K562 (cell line): ENCODE data around the gene PPIL4.

Experiments
- CBX5 ChIP-seq: IDR thresholded peaks from 2 replicates; pipeline ENCODE4 v1.6.1; 2014; ENCODE audit warnings: low read depth, borderline replicate concordance
- MEF2A ChIP-seq: IDR thresholded peaks from 2 replicates; pipeline ENCODE4 v1.6.1; 2011; ENCODE audit warnings: low read depth, mild to moderate bottlenecking, low read length, moderate library complexity; ENCODE audit not compliant: control insufficient read depth
- NFXL1 ChIP-seq: fragments of 450-650 bp; formaldehyde crosslinking; IDR thresholded peaks from 2 replicates; pipeline ENCODE4 v1.4.0; 2021; ENCODE audit warnings: mild to moderate bottlenecking
- SIN3A ChIP-seq, 2 experiments: fragments of 150-350 bp in 1 of 2; IDR thresholded peaks; 2 replicates each; pipeline ENCODE4 v1.6.1; 2011 to 2016; ENCODE audit warnings: borderline replicate concordance in 2 of 2, low read depth in 2 of 2, low read length in 2 of 2, mild to moderate bottlenecking in 2 of 2, moderate library complexity in 2 of 2; ENCODE audit not compliant: control insufficient read depth in 1 of 2
- SP1 ChIP-seq: sonication (generic); formaldehyde crosslinking; IDR thresholded peaks from 2 replicates; pipeline ENCODE4 v1.8.1; 2022; ENCODE audit warnings: mild to moderate bottlenecking, missing genetic modification reagents
- TF ChIP-seq, protein P1 (sequence below): fragments of 450-650 bp; conservative IDR thresholded peaks from 2 replicates; pipeline ENCODE4 v1.6.1; 2016; ENCODE audit warnings: missing genetic modification characterization, low read depth, mild to moderate bottlenecking, missing compliant biosample characterization, moderate library complexity

DNA sequence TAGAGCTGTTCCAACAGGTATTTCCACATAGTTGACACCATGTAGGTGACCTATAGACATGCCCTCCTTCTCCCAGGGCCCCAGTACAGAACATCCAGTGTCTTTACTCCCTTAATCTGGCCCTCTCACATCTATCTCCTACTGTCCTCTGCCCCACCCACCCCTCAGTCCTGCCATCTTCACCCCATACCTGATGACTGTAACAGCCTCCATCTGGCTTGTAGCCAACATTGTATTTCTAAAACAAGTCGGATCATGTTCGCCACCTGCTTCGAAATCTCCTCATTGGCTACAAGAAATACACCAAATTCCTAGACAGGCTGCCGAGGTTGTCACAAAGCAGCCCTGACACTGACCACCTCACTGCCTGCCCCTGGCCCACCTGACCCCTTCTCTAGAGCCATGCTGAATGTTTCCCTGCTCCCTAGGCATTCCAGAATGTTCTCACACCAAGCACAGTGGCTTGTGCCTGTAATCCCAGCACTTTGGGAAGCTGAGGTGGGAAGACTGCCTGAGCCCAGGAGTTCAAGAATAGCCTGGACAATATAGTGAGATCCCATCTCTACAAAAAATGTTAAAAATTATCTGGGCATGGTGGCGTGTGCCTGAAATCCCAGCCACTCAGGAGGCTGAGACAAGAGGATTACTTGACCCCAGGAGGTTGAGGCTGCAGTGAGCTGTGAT, 67.1 kb downstream of the PPIL4 start:
- no peak for TF ChIP-seq NFXL1
- TF ChIP-seq MEF2A: no peak
- TF ChIP-seq SP1 (CRISPR knock-in tag): no peak
- no peak for TF ChIP-seq SIN3A (IDR thresholded peaks at IDR 0.05; ENCODE audit: borderline replicate concordance in 2 of 2, control insufficient read depth in 1 of 2, low read depth in 2 of 2, low read length in 2 of 2)
- TF ChIP-seq CBX5: no peak
- TF ChIP-seq, protein P1, sequence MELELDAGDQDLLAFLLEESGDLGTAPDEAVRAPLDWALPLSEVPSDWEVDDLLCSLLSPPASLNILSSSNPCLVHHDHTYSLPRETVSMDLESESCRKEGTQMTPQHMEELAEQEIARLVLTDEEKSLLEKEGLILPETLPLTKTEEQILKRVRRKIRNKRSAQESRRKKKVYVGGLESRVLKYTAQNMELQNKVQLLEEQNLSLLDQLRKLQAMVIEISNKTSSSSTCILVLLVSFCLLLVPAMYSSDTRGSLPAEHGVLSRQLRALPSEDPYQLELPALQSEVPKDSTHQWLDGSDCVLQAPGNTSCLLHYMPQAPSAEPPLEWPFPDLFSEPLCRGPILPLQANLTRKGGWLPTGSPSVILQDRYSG (tag): no peak
